Adrenal gland (tissue), 12 donors: Measurements from ENCODE around the gene COPE. TPM values are rescaled to one million over a fixed set of nuclear protein-coding genes. Genes with fewer than 3 reads are reported as not detected.
A peak's percentile ranks its signal among the peaks of the same experiment; 100 is the strongest.

ENCODE experiments used
- DNase-seq, 7 donors: peaks; one replicate each; pipeline ENCODE4 v3.0.0-alpha.2; 2019 to 2020
- H3K27ac ChIP-seq, 5 donors: fragments of 200-600 bp; sonication (generic) in 4 of 5; 1 replicate in 3 of 5; 2 replicates in 2 of 5; pipeline versions ENCODE4 v1.5.1 to v1.8.0; 2016 to 2020; ENCODE audit warnings: mild to moderate bottlenecking in 1 of 5
- H3K27me3 ChIP-seq: fragments of 200-600 bp; 2 replicates; pipeline ENCODE4 v1.8.0; 2021
- H3K36me3 ChIP-seq, 2 donors: fragments of 200-600 bp; replicated peaks in 1 of 2; 1 replicate in 1 of 2; 2 replicates in 1 of 2; pipeline versions ENCODE4 v1.5.1 to v1.8.0; 2018 to 2022
- H3K4me1 ChIP-seq, 2 donors: fragments of 200-600 bp; replicated peaks in 1 of 2; 1 replicate in 1 of 2; 2 replicates in 1 of 2; pipeline versions ENCODE4 v1.5.1 to v1.8.0; 2018 to 2021
- H3K4me3 ChIP-seq, 4 donors: fragments of 200-600 bp; sonication (generic) in 3 of 4; one replicate each; pipeline ENCODE4 v1.5.1; 2016 to 2018
- H3K9me3 ChIP-seq, 3 donors: fragments of 200-600 bp; sonication (generic) in 1 of 3; replicated peaks in 1 of 3; 1 replicate in 2 of 3; 2 replicates in 1 of 3; pipeline versions ENCODE4 v1.5.1 to v1.8.0; 2016 to 2021
- CTCF ChIP-seq, 6 experiments: fragments of 450-650 bp in 4 of 6; fragments of 200-600 bp in 2 of 6; sonication (generic) in 1 of 6; IDR thresholded peaks; 1 replicate in 5 of 6; 2 replicates in 1 of 6; pipeline versions ENCODE4 v1.5.1 to v1.8.0; 2016 to 2021; ENCODE audit warnings: antibody characterized with exemption in 6 of 6, mild to moderate bottlenecking in 2 of 6, moderate library complexity in 1 of 6
- POLR2A ChIP-seq, 2 donors: fragments of 450-650 bp; IDR thresholded peaks; one replicate each; pipeline ENCODE4 v1.6.1; 2017; ENCODE audit warnings: antibody characterized with exemption in 2 of 2, mild to moderate bottlenecking in 2 of 2, moderate library complexity in 1 of 2
- WGBS, 4 donors: extraction: QIAGEN DNeasy Blood & Tissue Kit in 2 of 4; methylation state at CpG; one replicate each; pipeline versions ENCODE4 v1.1.5 to v1.1.7; 2013 to 2017; 5-methylcytosine and 5-hydroxymethylcytosine counted together
- intact Hi-C, 2 donors: fragments of 100-400 bp; cut with DNase I; formaldehyde crosslinking; loops; one replicate each; pipeline versions ENCODE4 v1.14.1 to v1.15.0; 2022 to 2023
- polyA plus RNA-seq, 3 donors: library from polyadenylated mRNA; stranded (reverse); fragments of 200-250 nt in 2 of 3; fragments of 350-450 nt in 1 of 3; fragmentation: Illumina TruSeq in 1 of 3; extraction: RNeasy Lipid Tissue Mini Kit (QIAGEN cat#74804) in 1 of 3; gene quantifications; one replicate each; pipeline ENCODE4 v1.2.3, GENCODE V29; 2013 to 2014
- total RNA-seq, 9 donors: library from RNA; depleted of rRNA in 4 of 9; stranded (reverse); fragments of >200 nt in 4 of 9; fragments of 120-200 nt in 1 of 9; fragmentation: NEBNext Ultra II Directional in 1 of 9; extraction: Animal tissue kit (Norgen Biotek cat#: 25700) in 1 of 9; gene quantifications; one replicate each; pipeline versions ENCODE4 v1.1.0 to v1.2.4, GENCODE V29; 2013 to 2023
- donor health status: healthy with polysubstance abuse.
- donor health status: Bipolar disorder and iron deficiency.
- donor health status: DM: yes; HTN: yes; CAD: no.
- donor health status: DM: no; HTN: no; CAD: no.
- donor health status: DM: no; HTN: no; CAD: no.
- donor health status: DM: yes; HTN: yes; CAD: no.

COPE gene
- total and polyA plus RNA-seq, 12 donors: 45.1 to 400 (median 298) TPM

DNA sequence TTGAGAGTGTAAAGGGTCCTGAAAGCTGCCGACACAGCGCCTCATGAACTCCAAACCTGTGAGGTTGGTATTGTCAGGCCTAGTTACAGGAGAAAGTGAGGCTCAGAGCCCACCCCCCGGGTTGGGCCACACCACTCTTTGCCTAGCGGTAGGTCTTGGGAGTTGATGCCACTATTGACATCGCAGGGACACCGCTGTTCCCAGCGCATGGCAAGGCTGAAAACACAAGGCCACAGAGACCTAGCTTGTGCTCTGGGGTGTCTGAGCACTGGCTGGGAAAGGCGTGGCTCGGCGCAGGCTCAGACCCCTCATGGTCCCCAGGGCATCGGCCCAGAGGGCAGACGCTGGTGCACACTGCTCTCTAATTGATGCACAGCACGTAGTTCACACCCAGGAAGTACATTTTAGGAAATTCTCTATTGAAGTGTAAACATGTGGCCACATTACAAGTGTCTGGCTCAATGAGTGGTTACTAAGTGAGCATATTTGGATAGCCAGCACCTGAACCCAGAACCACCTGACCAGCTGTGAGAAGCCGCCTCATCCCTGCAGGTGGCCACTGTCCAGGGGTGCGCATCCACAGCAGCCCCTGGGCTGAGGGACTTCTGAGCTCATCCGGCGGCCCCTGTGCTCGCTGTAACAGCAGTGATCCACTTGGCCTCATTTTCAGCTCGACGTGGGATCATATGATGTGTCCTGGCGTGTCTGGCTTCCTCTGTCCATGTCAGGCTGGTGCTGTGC, 60.1 kb downstream of the COPE start:
- peaks cover 0 to 100% of the 10 kb centered on the region in 2 donors for H3K36me3 ChIP-seq
- TF ChIP-seq CTCF (IDR thresholded peaks at IDR 0.05): no peak
- no peak for TF ChIP-seq POLR2A (IDR thresholded peaks at IDR 0.05)
- DNase-seq: no peak
- H3K4me3 ChIP-seq: no peak overlapping the region
- H3K27me3 ChIP-seq: no peaks in the 10 kb centered on the region
- 90 to 99% (median 94%) methylated on average over 6 to 21 of the region's 21 CpGs for WGBS, 4 donors
- H3K27ac ChIP-seq: no peak overlapping the region
- intact Hi-C loops: loop anchor here (10.0 kb wide), 2 partner anchors 384 to 404 kb away; no protein-coding TSS in a partner anchor
- no peaks in the 10 kb centered on the region for H3K9me3 ChIP-seq
- peaks cover 0 to 4% of the 10 kb centered on the region in 2 donors for H3K4me1 ChIP-seq

DNA sequence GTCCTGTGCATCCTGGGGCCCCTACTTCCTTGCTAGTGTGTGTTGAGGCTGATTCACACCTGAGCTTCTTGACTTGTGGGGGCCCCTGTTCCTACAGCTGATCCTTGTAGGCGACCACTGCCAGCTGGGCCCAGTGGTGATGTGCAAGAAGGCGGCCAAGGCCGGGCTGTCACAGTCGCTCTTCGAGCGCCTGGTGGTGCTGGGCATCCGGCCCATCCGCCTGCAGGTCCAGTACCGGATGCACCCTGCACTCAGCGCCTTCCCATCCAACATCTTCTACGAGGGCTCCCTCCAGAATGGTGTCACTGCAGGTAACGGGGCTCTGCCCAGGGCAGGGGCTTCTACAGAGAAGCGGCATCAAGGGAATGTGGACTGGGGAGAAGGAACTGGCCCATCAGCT, 62.0 kb downstream of the COPE start:
- 80 to 86% (median 85%) methylated on average over 5 to 13 of the region's 13 CpGs for WGBS, 4 donors
- no peak for TF ChIP-seq POLR2A (IDR thresholded peaks at IDR 0.05)
- TF ChIP-seq CTCF (IDR thresholded peaks at IDR 0.05): no peak

GRCh38 chr19:18856385-18857126, 62.6 kb downstream of the COPE start:
- TF ChIP-seq POLR2A (IDR thresholded peaks at IDR 0.05): no peak
- peak in 1 of 6 experiments; percentile 14 for TF ChIP-seq CTCF (IDR thresholded peaks at IDR 0.05)
- Histone ChIP-seq H3K36me3 (peaks cover 0 to 100% of the 10 kb centered on the region in 2 donors), H3K27me3 (no peaks in the 10 kb centered on the region), H3K4me1 (peaks cover 0 to 4% of the 10 kb centered on the region in 2 donors), H3K4me3 (no peak overlapping the region), H3K27ac (no peak overlapping the region), H3K9me3 (no peaks in the 10 kb centered on the region)
- WGBS, 4 donors: 72 to 90% (median 87%) methylated on average over 7 to 22 of the region's 22 CpGs
- no peak for DNase-seq
- intact Hi-C loops: loop anchor here (10.0 kb wide), 2 partner anchors 382 to 402 kb away; no protein-coding TSS in a partner anchor

More for the DNA sequence above, 62.0 kb downstream of the COPE start:
- DNase-seq: no peak
- intact Hi-C loops: loop anchor here (10.0 kb wide), 2 partner anchors 382 to 402 kb away; no protein-coding TSS in a partner anchor
- no peaks in the 10 kb centered on the region for H3K27me3 ChIP-seq
- no peak overlapping the region for H3K27ac ChIP-seq
- peaks cover 0 to 100% of the 10 kb centered on the region in 2 donors for H3K36me3 ChIP-seq
- no peak overlapping the region for H3K4me3 ChIP-seq
- peaks cover 0 to 4% of the 10 kb centered on the region in 2 donors for H3K4me1 ChIP-seq
- H3K9me3 ChIP-seq: no peaks in the 10 kb centered on the region
